Thyroid gland (tissue), 4 donors: Measurements from ENCODE around the gene WHRN. TPM values are rescaled to one million over a fixed set of nuclear protein-coding genes. Genes with fewer than 3 reads are reported as not detected.

Experiments
- DNase-seq, 2 donors: peaks; one replicate each; pipeline ENCODE4 v3.0.0-alpha.2; 2019
- H3K27ac ChIP-seq, 3 donors: fragments of 200-600 bp; sonication (generic); 1 replicate in 2 of 3; 2 replicates in 1 of 3; pipeline ENCODE4 v1.5.1; 2016 to 2019; ENCODE audit warnings: mild to moderate bottlenecking in 1 of 3, moderate library complexity in 1 of 3
- H3K27me3 ChIP-seq: fragments of 200-600 bp; sonication (generic); one replicate; pipeline ENCODE4 v1.5.1; 2019
- H3K36me3 ChIP-seq, 2 donors: fragments of 200-600 bp; sonication (generic); one replicate each; pipeline ENCODE4 v1.5.1; 2016 to 2019
- H3K4me1 ChIP-seq, 2 donors: fragments of 200-600 bp; sonication (generic); one replicate each; pipeline ENCODE4 v1.5.1; 2017 to 2019
- H3K4me3 ChIP-seq, 3 donors: fragments of 200-600 bp; sonication (generic); replicated peaks in 1 of 3; 1 replicate in 2 of 3; 2 replicates in 1 of 3; pipeline ENCODE4 v1.5.1; 2016; ENCODE audit warnings: mild to moderate bottlenecking in 1 of 3
- H3K9me3 ChIP-seq: fragments of 200-600 bp; sonication (generic); one replicate; pipeline ENCODE4 v1.5.1; 2017
- POLR2A ChIP-seq, 2 donors: fragments of 450-650 bp; IDR thresholded peaks; one replicate each; pipeline ENCODE4 v1.6.1; 2017; ENCODE audit warnings: antibody characterized with exemption in 2 of 2, mild to moderate bottlenecking in 2 of 2, moderate library complexity in 1 of 2
- WGBS, 2 donors: methylation state at CpG; one replicate each; pipeline ENCODE4 v1.1.5; 2017; 5-methylcytosine and 5-hydroxymethylcytosine counted together
- intact Hi-C: fragments of 100-400 bp; cut with DNase I; formaldehyde crosslinking; loops from one replicate; pipeline ENCODE4 v1.15.1; 2023
- total RNA-seq, 4 donors: library from RNA; depleted of rRNA; stranded (reverse); fragments of >200 nt; gene quantifications; one replicate each; pipeline ENCODE4 v1.2.3, GENCODE V29; 2016
- TF ChIP-seq, protein P1 (sequence below), 6 experiments: fragments of 200-600 bp in 3 of 6; fragments of 450-650 bp in 3 of 6; sonication (generic) in 3 of 6; IDR thresholded peaks; one replicate each; pipeline ENCODE4 v1.5.1; 2016 to 2019; ENCODE audit warnings: antibody characterized with exemption in 6 of 6, mild to moderate bottlenecking in 2 of 6, inconsistent platforms in 1 of 6, moderate library complexity in 1 of 6

Gene WHRN
- total RNA-seq, 4 donors from 2014 or later, result 7.4 to 13.0 (median 10.9) TPM

DNA sequence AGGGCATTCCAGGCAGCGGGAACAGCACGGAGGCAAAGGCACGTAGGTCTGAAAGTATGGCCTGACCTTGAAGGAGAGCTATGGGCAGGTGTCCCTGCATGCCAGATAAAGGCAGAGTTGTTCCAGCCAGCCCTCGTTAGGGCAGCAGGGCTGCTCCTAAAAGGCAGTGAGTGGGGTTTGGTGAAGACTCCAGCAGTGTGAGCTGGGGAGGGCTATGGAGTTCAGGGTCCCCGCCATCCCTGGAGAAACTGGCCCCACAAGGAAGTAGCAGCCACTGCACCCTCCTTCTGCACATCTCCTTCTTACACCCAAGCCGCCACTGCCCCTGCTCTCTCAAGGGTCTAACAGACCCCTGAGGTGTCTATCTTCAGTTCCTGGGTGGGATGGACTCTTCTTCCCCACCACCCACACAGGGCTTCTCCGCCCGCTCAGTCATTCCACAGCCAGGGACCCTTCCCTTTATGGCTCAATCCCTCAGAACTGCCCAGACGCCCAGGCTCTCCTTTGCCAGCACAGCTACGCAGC, 118.8 kb downstream of the WHRN start:
- no peak for DNase-seq
- Histone ChIP-seq H3K4me3 (peak overlapping the region in 2 of 3 donors; percentile 3 to 43), H3K4me1 (peaks cover 7 to 45% of the 10 kb centered on the region in 2 donors), H3K36me3 (no peaks in the 10 kb centered on the region), H3K27me3 (no peaks in the 10 kb centered on the region), H3K9me3 (no peaks in the 10 kb centered on the region), H3K27ac (peak overlapping the region; percentile 66 to 88 (median 66))
- intact Hi-C loops, result no loop called here
- WGBS, 2 donors, result 64 to 70% methylated on average over 10 of the region's 10 CpGs
- TF ChIP-seq, protein P1, sequence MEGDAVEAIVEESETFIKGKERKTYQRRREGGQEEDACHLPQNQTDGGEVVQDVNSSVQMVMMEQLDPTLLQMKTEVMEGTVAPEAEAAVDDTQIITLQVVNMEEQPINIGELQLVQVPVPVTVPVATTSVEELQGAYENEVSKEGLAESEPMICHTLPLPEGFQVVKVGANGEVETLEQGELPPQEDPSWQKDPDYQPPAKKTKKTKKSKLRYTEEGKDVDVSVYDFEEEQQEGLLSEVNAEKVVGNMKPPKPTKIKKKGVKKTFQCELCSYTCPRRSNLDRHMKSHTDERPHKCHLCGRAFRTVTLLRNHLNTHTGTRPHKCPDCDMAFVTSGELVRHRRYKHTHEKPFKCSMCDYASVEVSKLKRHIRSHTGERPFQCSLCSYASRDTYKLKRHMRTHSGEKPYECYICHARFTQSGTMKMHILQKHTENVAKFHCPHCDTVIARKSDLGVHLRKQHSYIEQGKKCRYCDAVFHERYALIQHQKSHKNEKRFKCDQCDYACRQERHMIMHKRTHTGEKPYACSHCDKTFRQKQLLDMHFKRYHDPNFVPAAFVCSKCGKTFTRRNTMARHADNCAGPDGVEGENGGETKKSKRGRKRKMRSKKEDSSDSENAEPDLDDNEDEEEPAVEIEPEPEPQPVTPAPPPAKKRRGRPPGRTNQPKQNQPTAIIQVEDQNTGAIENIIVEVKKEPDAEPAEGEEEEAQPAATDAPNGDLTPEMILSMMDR (IDR thresholded peaks at IDR 0.05), result no peak
- no peak for TF ChIP-seq POLR2A (IDR thresholded peaks at IDR 0.05)

DNA sequence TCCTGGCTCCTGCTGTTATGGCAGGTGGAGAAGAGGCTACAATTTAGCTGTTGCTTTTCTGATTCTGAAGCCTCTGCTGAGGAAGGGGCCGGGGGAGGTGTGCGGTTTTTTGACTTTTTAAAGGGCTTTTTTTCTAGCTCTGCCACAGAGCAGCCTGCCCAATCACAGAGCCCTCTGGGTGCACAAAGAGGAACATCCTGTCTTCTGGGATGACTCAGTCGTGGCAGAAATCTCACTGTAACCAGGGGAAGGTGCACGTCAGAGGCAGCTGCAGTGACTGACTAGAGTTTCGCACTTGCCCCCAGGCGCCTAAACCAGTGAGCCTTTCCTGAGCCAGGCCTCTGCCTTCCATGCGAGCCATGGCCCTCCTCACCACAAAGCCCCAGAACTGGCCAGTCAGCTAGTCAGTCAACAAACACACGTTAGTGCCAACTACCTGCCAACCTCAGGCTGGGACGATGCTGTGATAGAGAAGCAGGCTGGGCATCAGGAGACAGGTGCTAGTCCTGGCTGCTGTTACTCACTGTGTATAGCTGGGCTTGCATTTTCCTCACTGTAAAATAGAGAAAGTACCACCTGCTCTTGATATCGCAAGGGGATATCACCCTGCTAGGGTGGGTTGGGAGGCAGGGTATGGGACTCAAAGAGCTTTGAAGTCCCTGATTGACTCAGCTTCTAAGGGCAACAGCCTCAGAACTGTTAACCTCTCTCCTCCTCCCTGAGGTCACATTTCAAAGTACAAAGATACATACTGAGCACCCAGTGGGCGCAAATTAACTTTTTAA, 119.7 kb downstream of the WHRN start:
- 75 to 82% methylated on average over 11 of the region's 11 CpGs for WGBS, 2 donors
- DNase-seq, result peak; percentile 38 to 46
- intact Hi-C loops, result no loop called here
- Histone ChIP-seq H3K36me3 (no peaks in the 10 kb centered on the region), H3K9me3 (no peaks in the 10 kb centered on the region), H3K4me3 (no peak overlapping the region), H3K27me3 (no peaks in the 10 kb centered on the region), H3K4me1 (peaks cover 7 to 41% of the 10 kb centered on the region in 2 donors), H3K27ac (peak overlapping the region; percentile 66 to 88 (median 66))
- TF ChIP-seq, protein P1 (IDR thresholded peaks at IDR 0.05), result no peak
- peak in 1 of 2 donors; percentile 27 for TF ChIP-seq POLR2A (IDR thresholded peaks at IDR 0.05)

DNA sequence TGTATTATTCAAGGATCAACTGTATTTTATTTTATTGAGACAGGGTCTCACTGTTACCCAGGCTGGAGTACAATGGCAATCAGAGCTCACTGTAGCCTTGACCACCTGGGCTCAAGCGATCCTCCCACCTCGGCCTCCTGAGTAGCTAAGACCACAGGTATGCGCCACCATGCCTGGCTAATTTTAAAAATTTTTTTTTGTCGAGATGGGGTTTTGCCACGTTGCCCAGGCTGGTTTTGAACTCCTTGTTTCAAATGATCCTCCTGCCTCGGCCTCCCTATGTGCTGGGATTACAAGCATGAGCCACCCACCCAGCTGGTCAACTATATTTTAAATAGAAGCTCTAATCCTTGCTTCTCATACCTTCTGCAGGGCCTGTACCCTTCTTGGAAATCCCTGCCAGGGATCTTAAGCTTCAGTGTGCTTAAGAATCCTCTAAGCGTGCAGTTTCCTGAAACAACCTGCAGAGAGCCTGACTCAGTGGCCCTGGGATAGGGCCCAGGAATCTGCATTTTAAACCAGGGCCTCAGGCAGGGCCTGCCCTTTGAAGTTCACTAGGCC, 120.4 kb downstream of the WHRN start:
- Histone ChIP-seq H3K36me3 (peaks cover 0 to 3% of the 10 kb centered on the region in 2 donors), H3K4me1 (peaks cover 7 to 41% of the 10 kb centered on the region in 2 donors), H3K27me3 (no peaks in the 10 kb centered on the region), H3K4me3 (no peak overlapping the region), H3K27ac (peak overlapping the region in 2 of 3 donors; percentile 7 to 61), H3K9me3 (no peaks in the 10 kb centered on the region)
- no peak for DNase-seq
- TF ChIP-seq, protein P1 (IDR thresholded peaks at IDR 0.05), result no peak
- TF ChIP-seq POLR2A (IDR thresholded peaks at IDR 0.05), result no peak
- intact Hi-C loops, result no loop called here
- 80 to 93% methylated on average over 7 of the region's 7 CpGs for WGBS, 2 donors

DNA sequence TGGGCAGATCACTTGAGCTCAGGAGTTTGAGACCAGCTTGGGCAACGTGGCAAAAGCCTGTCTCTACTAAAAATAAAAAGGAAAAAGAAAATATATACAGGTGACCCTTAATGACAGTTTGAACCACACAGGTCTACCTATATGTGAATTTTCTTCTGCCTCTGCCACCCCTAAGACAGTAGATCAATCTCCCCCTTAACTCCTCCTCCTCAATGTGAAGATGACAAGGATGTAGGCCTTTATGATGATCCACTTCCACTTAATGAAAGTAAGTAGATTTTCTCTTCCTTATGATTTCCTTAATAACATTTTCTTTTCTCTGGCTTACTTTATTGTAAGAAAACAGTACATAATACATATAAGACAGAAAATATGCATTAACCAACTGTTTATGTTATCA, 120.9 kb downstream of the WHRN start:
- H3K9me3 ChIP-seq, result no peaks in the 10 kb centered on the region
- H3K4me3 ChIP-seq, result no peak overlapping the region
- intact Hi-C loops, result no loop called here
- no peak for DNase-seq
- H3K4me1 ChIP-seq, result peaks cover 7 to 41% of the 10 kb centered on the region in 2 donors
- H3K27me3 ChIP-seq, result no peaks in the 10 kb centered on the region
- peaks cover 3% of the 10 kb centered on the region in 2 donors for H3K36me3 ChIP-seq
- H3K27ac ChIP-seq, result peak overlapping the region in 2 of 3 donors; percentile 37 to 61
- WGBS, 2 donors, result 60 to 66% methylated on average over 1 of the region's 1 CpG
- TF ChIP-seq, protein P1 (IDR thresholded peaks at IDR 0.05), result no peak
- TF ChIP-seq POLR2A (IDR thresholded peaks at IDR 0.05), result no peak
